Uterus (tissue), 2 donors: ENCODE data around the gene ABCG1.

Experiments used
- POLR2A ChIP-seq, 2 donors: fragments of 450-650 bp; IDR thresholded peaks; one replicate each; pipeline ENCODE4 v1.6.1; 2016; ENCODE audit warnings: antibody characterized with exemption in 2 of 2, mild to moderate bottlenecking in 1 of 2, moderate library complexity in 1 of 2
- TF ChIP-seq, protein P1 (sequence below), 4 experiments: fragments of 200-600 bp in 2 of 4; fragments of 450-650 bp in 2 of 4; sonication (generic) in 2 of 4; IDR thresholded peaks; one replicate each; pipeline ENCODE4 v1.5.1; 2016 to 2019; ENCODE audit warnings: antibody characterized with exemption in 4 of 4, mild to moderate bottlenecking in 2 of 4, moderate library complexity in 1 of 4

DNA sequence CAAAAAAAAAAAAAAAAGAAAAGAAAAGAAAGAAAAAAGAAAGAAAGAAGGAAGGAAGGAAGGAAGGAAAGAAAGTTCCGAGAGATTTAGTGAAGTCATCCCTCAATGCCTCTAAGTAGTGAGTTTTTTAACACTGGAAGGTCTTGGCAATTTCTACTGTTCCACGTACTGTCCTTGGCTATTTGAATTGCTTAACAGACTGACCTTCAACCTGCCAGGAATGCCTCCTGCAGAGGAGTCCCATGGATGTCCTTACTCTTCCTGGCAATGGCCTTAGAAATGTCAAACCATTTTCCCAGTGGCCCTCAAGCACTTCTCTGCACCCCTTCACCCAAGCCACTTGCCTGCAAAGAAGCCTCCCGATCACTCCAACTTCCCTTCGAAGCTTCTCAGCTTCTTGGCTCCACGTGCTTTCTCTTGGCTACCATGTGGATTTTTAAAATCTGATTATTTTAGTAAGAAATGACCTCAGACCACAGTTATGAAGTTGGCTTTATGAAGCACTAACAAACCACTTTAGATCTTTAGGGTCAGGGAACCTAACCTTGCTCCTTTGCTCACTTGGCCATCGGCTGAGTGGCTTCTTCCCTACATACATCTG lies 43.7 kb upstream of the ABCG1 start:
- TF ChIP-seq, protein P1, sequence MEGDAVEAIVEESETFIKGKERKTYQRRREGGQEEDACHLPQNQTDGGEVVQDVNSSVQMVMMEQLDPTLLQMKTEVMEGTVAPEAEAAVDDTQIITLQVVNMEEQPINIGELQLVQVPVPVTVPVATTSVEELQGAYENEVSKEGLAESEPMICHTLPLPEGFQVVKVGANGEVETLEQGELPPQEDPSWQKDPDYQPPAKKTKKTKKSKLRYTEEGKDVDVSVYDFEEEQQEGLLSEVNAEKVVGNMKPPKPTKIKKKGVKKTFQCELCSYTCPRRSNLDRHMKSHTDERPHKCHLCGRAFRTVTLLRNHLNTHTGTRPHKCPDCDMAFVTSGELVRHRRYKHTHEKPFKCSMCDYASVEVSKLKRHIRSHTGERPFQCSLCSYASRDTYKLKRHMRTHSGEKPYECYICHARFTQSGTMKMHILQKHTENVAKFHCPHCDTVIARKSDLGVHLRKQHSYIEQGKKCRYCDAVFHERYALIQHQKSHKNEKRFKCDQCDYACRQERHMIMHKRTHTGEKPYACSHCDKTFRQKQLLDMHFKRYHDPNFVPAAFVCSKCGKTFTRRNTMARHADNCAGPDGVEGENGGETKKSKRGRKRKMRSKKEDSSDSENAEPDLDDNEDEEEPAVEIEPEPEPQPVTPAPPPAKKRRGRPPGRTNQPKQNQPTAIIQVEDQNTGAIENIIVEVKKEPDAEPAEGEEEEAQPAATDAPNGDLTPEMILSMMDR (IDR thresholded peaks at IDR 0.05): no peak
- no peak for TF ChIP-seq POLR2A (IDR thresholded peaks at IDR 0.05)
